ENCODE results near the gene KCNMB4. TPM values are rescaled to one million over a fixed set of nuclear protein-coding genes. Genes with fewer than 3 reads are reported as not detected.

KCNMB4 gene
- total RNA-seq, 3 donors from 2014 or later (not counting 1 experiment from before 2014, with no cell fraction given) = 0.43 TPM; not detected in 2

GRCh38 chr12:70427611-70428010 is 61.5 kb downstream of the KCNMB4 start:
- Mint-ChIP-seq H3K27me3 (ENCODE audit: low read depth in 2 of 2) (no peaks in the 10 kb centered on the region), H3K4me3 (no peak overlapping the region), H3K27ac (no peak overlapping the region), H3K4me1 (no peaks in the 10 kb centered on the region), H3K36me3 (no peaks in the 10 kb centered on the region), H3K9me3 (no peaks in the 10 kb centered on the region)
- Histone ChIP-seq H3K27ac (ENCODE audit: low read length) (no peak overlapping the region), H3K9me3 (ENCODE audit: control insufficient read depth, insufficient read depth, low read length) (no peaks in the 10 kb centered on the region), H3K36me3 (ENCODE audit: control insufficient read depth, insufficient read depth, low read length) (no peaks in the 10 kb centered on the region), H3K27me3 (ENCODE audit: control insufficient read depth, insufficient read depth, low read length) (no peaks in the 10 kb centered on the region), H3K4me3 (ENCODE audit: low read length) (no peak overlapping the region), H3K4me1 (ENCODE audit: control insufficient read depth, insufficient read depth, low read length) (no peaks in the 10 kb centered on the region)
- WGBS (ENCODE audit: insufficient coverage) = 100% methylated on average over 3 of the region's 3 CpGs
- TF ChIP-seq CTCF (IDR thresholded peaks at IDR 0.05) = no peak
- intact Hi-C loops (cut with micrococcal nuclease) = no loop called here
- ATAC-seq (no peak), DNase-seq (no peak)

- Mint-ChIP-seq H3K27me3 (ENCODE audit: low read depth in 2 of 2) (no peaks in the 10 kb centered on the region), H3K4me1 (no peaks in the 10 kb centered on the region), H3K36me3 (no peaks in the 10 kb centered on the region), H3K9me3 (no peaks in the 10 kb centered on the region), H3K4me3 (no peak overlapping the region), H3K27ac (no peak overlapping the region)
- DNase-seq (no peak), ATAC-seq (no peak)
- H3K4me3 ChIP-seq (ENCODE audit: low read length) = no peak overlapping the region
- TF ChIP-seq CTCF (IDR thresholded peaks at IDR 0.05) = no peak
- WGBS (ENCODE audit: insufficient coverage) = 94% methylated on average over 11 of the region's 11 CpGs
- H3K36me3 ChIP-seq (ENCODE audit: control insufficient read depth, insufficient read depth, low read length) = no peaks in the 10 kb centered on the region
- no peaks in the 10 kb centered on the region for H3K9me3 ChIP-seq (ENCODE audit: control insufficient read depth, insufficient read depth, low read length)
- no peak overlapping the region for H3K27ac ChIP-seq (ENCODE audit: low read length)
- no peaks in the 10 kb centered on the region for H3K27me3 ChIP-seq (ENCODE audit: control insufficient read depth, insufficient read depth, low read length)
- intact Hi-C loops (cut with micrococcal nuclease) = no loop called here
- no peaks in the 10 kb centered on the region for H3K4me1 ChIP-seq (ENCODE audit: control insufficient read depth, insufficient read depth, low read length)
These were observed 64.3 kb downstream of the KCNMB4 start for GRCh38 chr12:70430400-70430799.

- ATAC-seq (no peak), DNase-seq (no peak)
- peaks cover 0 to 4% of the 10 kb centered on the region in 2 donors for H3K27me3 Mint-ChIP-seq (ENCODE audit: low read depth in 2 of 2)
- no peaks in the 10 kb centered on the region for H3K36me3 Mint-ChIP-seq
- H3K36me3 ChIP-seq (ENCODE audit: control insufficient read depth, insufficient read depth, low read length) = no peaks in the 10 kb centered on the region
- no peak overlapping the region for H3K27ac Mint-ChIP-seq
- no peak overlapping the region for H3K4me3 ChIP-seq (ENCODE audit: low read length)
- intact Hi-C loops (cut with micrococcal nuclease) = no loop called here
- no peaks in the 10 kb centered on the region for H3K27me3 ChIP-seq (ENCODE audit: control insufficient read depth, insufficient read depth, low read length)
- H3K27ac ChIP-seq (ENCODE audit: low read length) = no peak overlapping the region
- no peaks in the 10 kb centered on the region for H3K4me1 ChIP-seq (ENCODE audit: control insufficient read depth, insufficient read depth, low read length)
- H3K9me3 ChIP-seq (ENCODE audit: control insufficient read depth, insufficient read depth, low read length) = no peaks in the 10 kb centered on the region
- no peaks in the 10 kb centered on the region for H3K4me1 Mint-ChIP-seq
- H3K9me3 Mint-ChIP-seq = no peaks in the 10 kb centered on the region
- TF ChIP-seq CTCF (IDR thresholded peaks at IDR 0.05) = no peak
- H3K4me3 Mint-ChIP-seq = no peak overlapping the region
These were observed 70.7 kb downstream of the KCNMB4 start for GRCh38 chr12:70436836-70437235.

- intact Hi-C loops (cut with micrococcal nuclease) = no loop called here
- H3K4me1 ChIP-seq (ENCODE audit: control insufficient read depth, insufficient read depth, low read length) = no peaks in the 10 kb centered on the region
- no peaks in the 10 kb centered on the region for H3K9me3 ChIP-seq (ENCODE audit: control insufficient read depth, insufficient read depth, low read length)
- TF ChIP-seq CTCF (IDR thresholded peaks at IDR 0.05) = no peak
- no peaks in the 10 kb centered on the region for H3K36me3 Mint-ChIP-seq
- WGBS (ENCODE audit: insufficient coverage) = 0% methylated on average over 1 of the region's 1 CpG
- H3K4me3 ChIP-seq (ENCODE audit: low read length) = no peak overlapping the region
- no peaks in the 10 kb centered on the region for H3K4me1 Mint-ChIP-seq
- H3K4me3 Mint-ChIP-seq = no peak overlapping the region
- H3K27me3 Mint-ChIP-seq (ENCODE audit: low read depth in 2 of 2) = peaks cover 0 to 10% of the 10 kb centered on the region in 2 donors
- DNase-seq (no peak), ATAC-seq (no peak)
- no peaks in the 10 kb centered on the region for H3K36me3 ChIP-seq (ENCODE audit: control insufficient read depth, insufficient read depth, low read length)
- H3K27ac ChIP-seq (ENCODE audit: low read length) = no peak overlapping the region
- H3K27ac Mint-ChIP-seq = no peak overlapping the region
- no peaks in the 10 kb centered on the region for H3K27me3 ChIP-seq (ENCODE audit: control insufficient read depth, insufficient read depth, low read length)
- no peaks in the 10 kb centered on the region for H3K9me3 Mint-ChIP-seq
These were observed 77.1 kb downstream of the KCNMB4 start for GRCh38 chr12:70443062-70443673.
